ENCODE data around the gene GRIN3B.
"Not testable (repeated sequence)": the region's sequence is repeated elsewhere in the genome, so short reads cannot be mapped to it uniquely, and the experiment has no call there.

Gene GRIN3B

DNA sequence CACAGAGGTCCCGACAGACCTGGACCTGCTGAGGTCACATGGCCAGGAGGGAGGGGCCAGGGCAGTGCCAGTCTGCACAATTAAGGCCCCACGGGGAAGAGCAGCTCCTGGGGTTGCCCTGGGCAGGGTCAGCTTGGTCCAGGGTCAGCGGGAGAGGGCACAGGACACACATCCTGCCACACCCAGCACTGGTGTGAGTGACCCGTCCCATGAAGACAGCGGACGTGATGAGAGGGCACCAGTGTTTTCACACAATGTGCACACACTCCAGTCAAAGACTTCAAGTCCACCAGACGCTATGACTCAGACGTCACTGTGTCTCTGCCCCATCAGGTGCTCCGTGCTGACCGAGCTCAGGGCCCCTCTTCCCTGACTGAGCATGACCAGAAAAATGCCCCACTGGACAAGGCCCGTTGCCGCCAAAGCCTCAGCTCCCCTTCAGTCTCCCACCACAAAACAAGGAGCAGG, 16.5 kb downstream of the GRIN3B start:
- DNase-seq (ENCODE audit: low read depth, low spot score), result no peak
- no peak overlapping the region for H3K4me3 ChIP-seq (ENCODE audit: low read length)

DNA sequence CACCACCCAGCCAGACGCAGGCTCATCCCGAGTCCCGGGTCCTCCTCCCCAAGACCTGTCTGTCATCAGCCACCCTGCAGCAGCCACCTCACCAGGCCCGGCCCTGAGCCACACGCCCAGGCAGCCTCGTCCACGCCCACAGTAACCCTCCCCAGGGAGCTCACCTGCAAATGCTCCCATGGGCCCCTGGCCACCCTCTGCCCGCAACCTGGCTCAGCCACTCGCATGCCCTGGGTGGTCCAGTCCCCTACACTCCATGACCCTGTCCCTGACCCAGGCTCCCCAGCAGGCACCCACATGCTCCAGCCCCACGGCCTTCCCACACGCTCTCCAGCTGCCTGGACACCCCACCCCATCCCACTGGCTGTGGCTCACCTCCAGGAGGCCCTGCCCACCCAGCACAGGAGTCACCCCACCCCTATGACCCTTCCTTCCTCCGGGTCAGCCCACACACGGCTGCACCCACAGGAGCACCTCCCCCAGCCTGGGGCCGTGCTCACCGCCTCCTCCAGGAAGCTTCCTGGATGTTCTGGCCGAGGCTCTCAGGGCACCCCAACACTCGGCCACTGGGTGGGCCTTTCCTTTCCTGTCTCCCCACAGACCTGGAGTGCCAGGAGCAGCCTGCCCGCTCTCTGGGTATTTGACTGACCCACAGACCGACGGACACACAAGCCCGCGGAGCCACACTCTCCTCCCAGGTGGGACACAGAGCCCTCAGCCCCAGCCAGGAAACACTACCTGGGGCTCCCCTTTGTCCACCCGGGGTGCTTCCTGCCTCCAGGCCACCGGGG, 17.1 kb downstream of the GRIN3B start:
- DNase-seq (ENCODE audit: low read depth, low spot score), result no peak

DNA sequence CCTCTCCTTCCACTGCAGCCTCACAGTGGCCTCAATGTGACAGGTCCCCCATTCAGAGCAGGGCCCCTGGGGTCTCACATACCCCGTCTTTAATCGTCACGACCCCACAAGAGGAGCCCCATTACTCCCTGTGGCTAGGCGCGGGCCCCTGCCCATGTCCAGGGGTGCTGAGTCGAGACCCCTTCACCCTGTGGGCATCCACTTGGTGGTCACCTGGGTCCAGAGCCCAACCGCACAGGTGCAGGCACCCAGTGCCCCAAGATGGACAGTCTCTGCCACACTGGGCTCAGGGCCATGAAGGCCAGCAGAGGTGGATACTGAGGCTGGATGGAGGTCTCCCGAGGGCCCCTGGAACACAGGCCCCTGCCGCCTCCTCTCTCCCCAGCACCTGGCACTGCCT, 17.7 kb downstream of the GRIN3B start:
- no peak overlapping the region for H3K4me3 ChIP-seq (ENCODE audit: low read length)
- no peak for DNase-seq (ENCODE audit: low read depth, low spot score)

More for the DNA sequence above, 17.1 kb downstream of the GRIN3B start:
- no peak overlapping the region for H3K4me3 ChIP-seq (ENCODE audit: low read length)

DNA sequence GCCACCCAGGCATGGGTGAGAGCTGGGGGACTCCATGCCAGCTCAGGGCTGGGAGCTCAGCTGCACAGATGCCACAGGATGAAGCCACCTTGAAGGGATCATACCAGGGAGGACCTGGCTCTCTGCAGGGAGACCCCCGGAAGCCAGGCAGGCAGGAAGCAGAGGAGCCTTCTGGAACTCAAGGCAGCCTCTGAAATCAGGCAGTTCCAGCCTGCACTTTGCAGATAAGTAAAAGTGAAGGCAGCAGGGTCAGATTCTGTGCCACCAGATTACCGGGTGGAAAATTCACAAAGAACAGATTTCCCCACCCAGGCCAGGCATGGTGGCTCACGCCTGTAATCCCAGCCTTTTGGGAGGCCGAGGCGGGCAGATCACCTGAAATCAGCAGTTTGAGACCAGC, 18.2 kb downstream of the GRIN3B start:
- no peak for DNase-seq (ENCODE audit: low read depth, low spot score)
- no peak overlapping the region for H3K4me3 ChIP-seq (ENCODE audit: low read length)

DNA sequence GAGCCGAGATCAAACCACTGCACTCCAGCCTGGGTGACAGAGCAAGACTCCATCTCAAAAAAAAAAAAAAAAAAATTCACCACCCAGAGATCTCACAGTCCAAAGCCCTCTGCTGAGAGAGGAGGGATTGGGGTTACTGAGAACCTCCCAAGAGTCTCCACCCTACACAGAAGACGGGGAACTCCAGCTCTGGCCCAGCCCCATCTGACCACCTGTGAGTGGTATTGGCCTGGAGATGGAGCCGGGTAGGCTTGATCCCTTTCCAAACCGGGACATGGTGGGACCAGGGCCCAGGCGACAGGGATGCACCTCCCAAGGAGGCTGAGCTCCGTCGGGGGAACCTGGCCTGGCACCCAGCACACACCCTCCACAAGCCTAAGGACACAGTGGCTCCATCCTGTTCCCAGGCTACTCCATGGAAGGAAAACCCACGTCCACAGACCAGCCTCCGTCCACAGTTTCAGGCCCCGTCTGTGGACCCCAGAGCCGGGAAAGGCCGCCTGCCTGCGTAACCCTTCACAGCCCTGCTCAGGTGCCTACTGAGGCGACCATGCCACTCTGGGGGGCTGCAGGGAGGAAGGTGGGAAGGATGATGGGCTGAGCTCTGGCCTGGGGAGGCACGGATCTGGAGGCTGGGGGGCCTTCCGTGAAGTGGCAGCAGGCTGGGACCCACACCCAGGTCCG, 18.9 kb downstream of the GRIN3B start:
- H3K4me3 ChIP-seq (ENCODE audit: low read length), result peak overlapping the region; percentile 97
- no peak for DNase-seq (ENCODE audit: low read depth, low spot score)

DNA sequence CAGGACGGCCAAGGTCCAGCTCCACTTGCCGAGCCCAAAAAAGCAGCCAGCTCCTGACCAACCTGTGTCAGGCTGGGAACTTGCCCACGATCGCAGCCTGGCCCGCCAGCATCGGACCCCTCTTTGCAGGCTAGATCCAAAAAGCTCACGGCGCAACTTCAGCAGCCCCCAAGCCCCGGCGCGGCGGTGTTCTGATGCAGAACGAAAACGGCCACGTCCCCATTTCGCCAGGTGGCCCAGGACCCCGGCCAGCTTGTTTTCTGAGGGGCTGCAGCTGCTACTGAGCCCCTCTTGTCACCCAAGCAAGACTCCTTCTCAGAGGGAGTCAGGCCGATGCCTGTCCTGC, 19.4 kb downstream of the GRIN3B start:
- DNase-seq (ENCODE audit: low read depth, low spot score), result no peak
- peak overlapping the region; percentile 97 for H3K4me3 ChIP-seq (ENCODE audit: low read length)

DNA sequence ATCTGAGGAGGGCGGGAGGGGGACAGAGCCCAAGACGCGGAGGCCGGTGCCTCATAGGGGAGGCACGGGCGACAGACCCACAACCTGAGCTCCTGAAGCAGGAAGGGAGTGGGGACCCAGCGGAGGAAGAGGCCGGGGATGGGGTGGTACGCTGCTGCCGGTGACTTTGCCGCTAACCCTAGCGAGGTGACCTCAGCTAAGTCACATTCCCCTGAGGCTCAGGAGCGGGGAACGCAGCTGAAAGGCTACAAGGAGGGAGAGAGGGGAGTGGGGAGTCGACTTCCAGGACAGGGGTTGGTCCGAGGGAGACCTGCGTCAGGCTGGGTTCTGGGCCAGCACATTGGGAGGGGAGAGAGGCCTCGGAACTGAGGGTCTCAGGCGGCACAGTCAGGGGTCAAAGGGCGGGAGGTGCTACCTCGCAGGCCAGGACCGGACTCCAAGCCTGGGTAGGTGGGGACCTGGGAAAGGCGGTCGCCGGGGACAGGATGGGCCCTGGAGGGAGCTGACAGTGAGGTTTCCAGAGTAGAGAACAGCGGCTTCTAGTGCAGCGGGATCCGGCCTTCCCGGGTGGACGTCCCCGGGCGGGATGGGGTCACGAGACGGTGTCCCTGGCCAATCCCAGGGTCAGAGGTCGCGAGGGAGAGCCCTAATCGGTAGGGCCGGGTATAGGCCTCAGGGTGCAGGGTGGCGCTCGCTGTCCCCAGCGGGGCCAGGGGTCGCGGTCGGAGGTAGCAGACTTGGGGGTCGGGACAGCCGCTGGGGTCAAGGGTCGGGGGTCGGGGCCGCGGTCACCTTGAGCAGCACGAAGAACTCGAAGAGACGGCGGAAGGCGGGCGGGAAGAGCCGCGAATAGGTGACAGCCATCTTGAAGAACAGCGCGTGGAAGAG, 20.0 kb downstream of the GRIN3B start:
- peak overlapping the region; percentile 97 for H3K4me3 ChIP-seq (ENCODE audit: low read length)
- DNase-seq (ENCODE audit: low read depth, low spot score), result no peak

DNA sequence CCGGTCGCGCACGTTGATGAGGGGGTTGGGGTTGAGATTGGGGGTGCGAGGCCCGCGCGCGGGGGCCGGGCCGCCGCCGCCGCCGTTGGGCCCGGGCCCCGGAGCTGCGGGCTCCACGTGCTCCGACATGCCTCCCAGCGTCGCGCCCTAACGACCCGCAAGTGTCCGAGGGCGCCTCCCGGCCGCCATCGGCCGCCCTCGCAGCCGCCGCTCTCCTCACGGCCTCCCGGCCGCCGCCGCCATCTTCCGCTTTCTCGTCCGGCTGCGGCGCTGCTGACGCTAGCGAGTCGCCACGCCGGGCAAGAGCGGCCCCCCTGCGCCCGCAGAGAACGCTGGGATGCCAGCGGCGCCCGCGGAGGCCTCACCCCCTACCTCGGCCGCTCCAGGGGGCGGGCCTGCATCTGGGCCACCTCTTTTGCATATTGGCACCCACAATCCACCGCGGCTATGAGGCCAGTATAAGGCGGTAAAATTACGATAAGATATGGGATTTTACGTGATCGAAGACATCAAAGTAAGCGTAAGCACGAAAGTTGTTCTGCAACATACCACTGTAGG, 20.7 kb downstream of the GRIN3B start, which contains the start of gene TMEM259:
TMEM259 (minus strand) TSS at position 256 of the 558 bp plus-strand sequence; CDS start at position 129, 127 bp downstream.
- DNase-seq (ENCODE audit: low read depth, low spot score), result peak; percentile 94
- peak within 1 kb of the TSS; percentile 97 for H3K4me3 ChIP-seq (ENCODE audit: low read length)

DNA sequence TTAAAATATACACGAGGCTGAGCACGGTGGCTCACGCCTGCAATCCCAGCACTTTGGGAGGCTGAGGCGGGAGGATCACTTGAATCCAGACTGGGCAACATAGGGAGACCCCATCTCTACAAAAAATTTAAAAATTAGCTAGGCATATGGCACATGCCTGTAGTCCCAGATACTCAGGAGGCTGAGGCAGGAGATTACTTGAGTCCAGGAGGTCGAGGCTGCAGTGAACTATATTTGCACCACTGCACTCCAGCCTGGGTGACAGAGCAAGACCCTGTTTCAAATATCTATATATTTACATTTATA, 23.6 kb downstream of the GRIN3B start:
- not testable (repeated sequence) for DNase-seq (ENCODE audit: low read depth, low spot score); H3K4me3 ChIP-seq (ENCODE audit: low read length)

DNA sequence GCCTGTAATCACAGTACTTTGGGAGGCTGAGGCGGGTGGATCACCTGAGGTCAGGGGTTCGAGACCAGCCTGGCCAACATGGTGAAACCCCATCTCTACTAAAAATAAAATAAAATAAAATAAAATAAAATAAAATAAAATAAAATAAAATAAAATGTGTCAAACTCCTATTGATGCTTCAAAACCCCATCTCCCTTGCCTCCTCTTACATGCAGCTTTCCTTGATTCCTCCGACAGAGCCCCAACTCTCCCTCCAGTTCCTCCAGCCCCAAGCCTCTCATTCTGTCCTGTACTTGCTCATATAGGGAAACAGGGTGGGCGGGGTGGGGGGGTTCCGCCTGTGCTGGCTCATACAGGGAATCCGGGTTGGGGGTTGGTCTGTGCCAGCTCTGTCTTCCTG, 24.9 kb downstream of the GRIN3B start:
- H3K4me3 ChIP-seq (ENCODE audit: low read length); DNase-seq (ENCODE audit: low read depth, low spot score): not testable (repeated sequence)

DNA sequence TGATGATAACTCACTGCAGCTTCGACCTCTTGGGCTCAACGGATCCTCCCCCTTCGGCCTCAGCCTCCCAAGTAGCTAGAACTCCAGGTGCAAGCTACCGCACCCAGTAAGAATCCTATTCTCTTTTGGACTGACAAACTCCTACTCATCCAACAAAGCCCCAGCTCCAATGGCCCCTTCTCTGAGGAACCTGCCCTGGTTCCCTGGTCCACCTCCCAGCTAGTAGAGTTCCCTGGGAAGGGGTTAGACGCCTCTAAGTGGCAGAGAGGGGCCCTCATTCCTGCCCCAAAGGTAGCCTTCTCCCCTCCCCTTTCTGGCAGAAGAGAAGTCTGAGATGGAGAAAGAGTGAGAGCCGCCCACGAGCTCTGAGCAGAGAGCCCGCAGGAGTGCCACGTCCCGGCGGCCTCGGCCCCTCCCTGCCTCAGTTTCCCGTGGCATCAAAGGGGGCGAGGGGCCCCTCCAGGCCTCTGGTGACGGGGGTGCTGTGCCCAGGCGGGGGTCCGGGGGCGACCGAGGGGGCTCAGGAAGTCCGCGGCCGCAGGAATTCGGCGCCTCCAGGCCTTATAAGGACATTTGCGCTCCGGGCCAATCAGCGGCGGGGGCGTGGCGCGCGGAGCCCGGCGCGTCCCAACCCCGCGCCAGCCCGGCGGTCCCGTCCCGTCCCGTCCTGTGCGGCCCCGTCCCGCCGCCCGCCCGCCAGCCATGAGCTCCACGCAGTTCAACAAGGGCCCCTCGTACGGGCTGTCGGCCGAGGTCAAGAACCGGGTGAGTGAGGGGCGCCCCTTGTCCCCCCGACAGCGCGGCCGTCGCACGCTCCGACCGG, 26.0 kb downstream of the GRIN3B start, which contains the start of gene CNN2:
CNN2 (plus strand) TSS at position 649 of the 823 bp plus-strand sequence; CDS start at position 703, 54 bp downstream.
- DNase-seq (ENCODE audit: low read depth, low spot score), result no peak
- peak within 1 kb of the TSS; percentile 87 for H3K4me3 ChIP-seq (ENCODE audit: low read length)

DNA sequence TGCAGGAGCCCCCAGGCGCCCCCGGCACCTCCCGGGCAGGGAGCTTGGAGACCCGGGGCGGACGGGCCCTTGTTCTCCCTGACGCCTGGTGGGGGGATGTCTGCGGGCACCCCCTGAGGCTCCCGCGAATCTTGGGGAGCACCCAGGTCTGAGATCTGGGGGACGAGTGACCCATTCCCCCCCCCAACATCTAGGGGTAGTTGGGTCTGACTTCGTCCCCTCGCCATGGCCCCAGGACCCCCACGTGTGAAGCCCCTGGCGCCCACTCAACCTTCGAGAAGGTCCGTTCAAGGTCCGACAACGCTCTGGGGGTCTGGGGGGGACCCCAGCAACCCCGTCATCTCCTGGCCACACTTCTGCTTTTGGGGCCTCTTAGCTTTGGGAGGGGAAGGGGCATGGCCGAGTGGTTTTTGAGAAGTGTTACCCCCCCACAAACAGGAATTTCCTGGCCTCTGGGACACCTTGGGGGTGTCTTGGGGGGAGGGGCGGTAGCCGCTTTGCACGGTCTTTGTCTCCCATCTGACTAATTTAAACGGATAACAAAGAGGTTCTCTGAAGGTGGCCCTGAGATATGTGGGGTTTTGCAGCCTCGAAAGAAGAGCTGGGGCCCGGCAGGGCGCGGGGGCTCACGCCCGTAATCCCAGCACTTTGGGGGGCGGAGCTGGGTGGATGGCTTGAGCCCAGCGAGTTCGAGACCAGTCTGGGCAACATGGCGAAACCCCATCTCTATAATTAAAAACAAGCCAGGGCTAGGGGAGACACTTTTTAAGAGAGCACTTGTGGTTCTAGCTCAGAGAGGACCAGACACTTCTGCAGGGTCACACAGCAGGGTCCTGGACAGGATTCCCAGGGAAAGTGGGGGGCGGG, 26.8 kb downstream of the GRIN3B start:
- DNase-seq (ENCODE audit: low read depth, low spot score), result no peak
- H3K4me3 ChIP-seq (ENCODE audit: low read length), result peak overlapping the region; percentile 87

DNA sequence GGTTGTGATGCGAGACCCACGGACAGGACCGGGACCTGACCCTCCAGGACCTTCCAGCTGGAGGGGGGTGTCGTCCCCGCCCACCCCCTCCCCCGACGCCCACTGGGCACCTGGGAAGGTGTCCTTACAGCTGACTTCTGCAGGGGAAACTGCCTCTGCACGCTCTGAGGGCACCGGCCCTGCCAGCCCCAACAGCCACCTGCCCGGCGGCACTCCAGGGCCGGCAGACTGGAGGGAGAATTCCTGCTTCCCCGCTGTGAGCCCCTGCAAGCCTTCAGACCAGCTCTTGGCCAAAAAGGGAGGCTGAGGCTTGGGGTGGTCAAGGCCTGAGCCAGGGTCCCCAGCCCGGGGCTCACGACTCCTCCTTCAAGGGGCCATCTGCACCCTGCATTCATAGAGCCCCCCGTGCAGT, 27.4 kb downstream of the GRIN3B start:
- DNase-seq (ENCODE audit: low read depth, low spot score), result no peak
- H3K4me3 ChIP-seq (ENCODE audit: low read length), result peak overlapping the region; percentile 87

DNA sequence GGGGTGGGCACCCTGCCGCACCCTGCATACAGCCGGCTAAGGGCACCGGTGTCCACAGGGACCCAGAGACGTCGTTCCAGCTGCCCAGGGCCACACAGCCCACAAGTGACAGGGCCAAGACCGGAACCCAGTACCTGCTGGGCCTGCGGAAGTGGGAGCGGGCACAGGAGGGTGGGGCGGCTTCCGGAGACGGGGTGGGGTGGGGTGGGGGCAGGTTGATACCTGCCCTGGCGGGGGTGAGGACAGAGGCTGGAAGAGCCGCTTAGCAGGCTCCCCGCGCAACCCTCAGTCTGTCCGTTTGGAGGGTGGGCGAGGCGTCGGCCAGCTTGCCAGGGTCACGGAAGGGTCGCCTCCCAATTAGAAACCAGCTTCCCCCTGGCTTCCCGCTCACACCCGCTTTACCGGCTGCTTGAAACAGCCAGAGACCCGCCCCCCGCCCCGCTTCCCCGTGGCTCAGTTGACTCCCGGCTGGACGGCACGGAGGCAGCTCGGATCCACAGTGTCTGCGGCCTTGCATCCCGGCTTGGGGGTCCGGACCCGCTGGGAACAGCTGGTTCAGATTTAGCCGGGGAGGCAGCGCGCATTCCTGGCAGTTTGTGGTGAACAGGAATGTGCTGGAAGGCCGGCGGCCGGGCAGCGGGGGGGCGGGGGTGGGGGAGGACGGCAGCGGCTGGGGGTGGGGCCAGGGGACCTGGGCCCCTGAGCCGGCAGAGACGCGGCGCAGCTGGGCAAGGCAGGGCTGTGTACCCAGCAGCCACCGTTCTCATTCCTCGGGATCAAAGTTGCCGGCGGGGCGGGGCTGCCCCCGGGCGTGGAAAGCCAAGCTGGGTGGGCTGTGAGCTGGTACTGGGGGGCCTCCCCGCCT, 28.1 kb downstream of the GRIN3B start:
- peak overlapping the region; percentile 87 for H3K4me3 ChIP-seq (ENCODE audit: low read length)
- DNase-seq (ENCODE audit: low read depth, low spot score), result no peak

DNA sequence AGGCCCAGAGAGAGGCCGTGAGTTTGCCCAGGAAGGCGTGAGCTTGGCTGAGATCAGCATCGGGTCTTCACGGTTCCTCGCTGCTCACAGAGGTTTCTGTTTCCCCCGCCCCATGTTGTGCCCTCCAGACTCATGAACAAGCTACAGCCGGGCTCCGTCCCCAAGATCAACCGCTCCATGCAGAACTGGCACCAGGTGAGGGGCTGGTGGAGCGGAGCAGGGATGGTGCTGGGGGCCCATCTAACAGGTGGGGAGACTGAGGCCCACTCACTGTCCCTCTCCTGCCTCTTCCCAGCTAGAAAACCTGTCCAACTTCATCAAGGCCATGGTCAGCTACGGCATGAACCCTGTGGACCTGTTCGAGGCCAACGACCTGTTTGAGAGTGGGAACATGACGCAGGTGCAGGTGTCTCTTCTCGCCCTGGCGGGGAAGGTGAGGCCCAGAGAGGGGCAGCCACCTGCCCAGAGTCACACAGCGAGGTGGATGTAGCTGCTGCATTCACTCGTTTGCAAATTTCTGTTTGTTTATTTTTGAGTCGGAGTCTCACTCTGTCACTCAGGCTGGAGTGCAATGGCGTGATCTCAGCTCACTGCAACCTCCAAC, 32.1 kb downstream of the GRIN3B start:
- no peak for DNase-seq (ENCODE audit: low read depth, low spot score)

DNA sequence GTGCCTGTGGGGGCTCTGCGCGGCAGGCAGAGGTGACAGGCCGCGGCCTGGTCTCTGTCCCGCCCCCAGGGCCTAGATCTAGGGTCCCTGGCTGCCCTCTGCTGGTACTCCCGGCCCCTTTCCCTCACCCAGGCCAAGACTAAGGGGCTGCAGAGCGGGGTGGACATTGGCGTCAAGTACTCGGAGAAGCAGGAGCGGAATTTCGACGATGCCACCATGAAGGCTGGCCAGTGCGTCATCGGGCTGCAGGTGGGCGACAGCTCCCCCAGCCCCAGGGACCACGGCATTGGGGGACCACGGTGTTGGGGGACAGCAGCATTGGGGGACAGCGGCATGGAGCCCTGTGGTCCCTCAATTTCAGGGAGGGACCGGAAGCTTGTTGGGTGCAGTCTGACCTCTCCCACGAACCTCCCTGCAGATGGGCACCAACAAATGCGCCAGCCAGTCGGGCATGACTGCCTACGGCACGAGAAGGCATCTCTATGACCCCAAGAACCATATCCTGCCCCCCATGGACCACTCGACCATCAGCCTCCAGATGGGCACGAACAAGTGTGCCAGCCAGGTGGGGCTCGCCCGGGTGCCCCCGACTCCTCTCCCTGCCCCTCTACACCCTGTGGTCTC, 35.9 kb downstream of the GRIN3B start:
- no peak overlapping the region for H3K4me3 ChIP-seq (ENCODE audit: low read length)
- DNase-seq (ENCODE audit: low read depth, low spot score), result no peak

More for the DNA sequence above, 32.1 kb downstream of the GRIN3B start:
- H3K4me3 ChIP-seq (ENCODE audit: low read length), result no peak overlapping the region

Measured in Jurkat, Clone E6-1 (cell line).